ENCODE results near the gene TRIML1.

DNA sequence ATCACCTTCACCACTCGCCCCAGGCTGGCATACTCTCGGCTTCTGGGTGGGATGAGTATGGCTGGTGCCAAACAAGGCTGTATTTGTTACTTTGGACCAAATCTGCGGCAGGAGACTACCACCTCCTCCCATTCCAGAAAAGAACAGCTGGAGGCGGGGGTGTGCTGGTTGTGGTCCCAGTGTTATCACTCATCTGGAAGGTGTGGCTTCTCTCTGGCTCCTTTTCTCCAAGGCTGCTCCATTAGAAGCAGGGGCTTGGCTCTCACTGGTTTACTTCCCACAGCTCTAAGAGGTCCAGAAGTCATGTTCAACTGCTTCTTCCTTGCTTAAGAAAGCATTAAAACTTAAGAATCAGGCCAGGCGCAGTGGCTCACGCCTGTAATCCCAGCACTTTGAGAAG is 27.3 kb upstream of the TRIML1 start:
- no peak for TF ChIP-seq POLR2A (IDR thresholded peaks at IDR 0.05)
- TF ChIP-seq, protein P1, sequence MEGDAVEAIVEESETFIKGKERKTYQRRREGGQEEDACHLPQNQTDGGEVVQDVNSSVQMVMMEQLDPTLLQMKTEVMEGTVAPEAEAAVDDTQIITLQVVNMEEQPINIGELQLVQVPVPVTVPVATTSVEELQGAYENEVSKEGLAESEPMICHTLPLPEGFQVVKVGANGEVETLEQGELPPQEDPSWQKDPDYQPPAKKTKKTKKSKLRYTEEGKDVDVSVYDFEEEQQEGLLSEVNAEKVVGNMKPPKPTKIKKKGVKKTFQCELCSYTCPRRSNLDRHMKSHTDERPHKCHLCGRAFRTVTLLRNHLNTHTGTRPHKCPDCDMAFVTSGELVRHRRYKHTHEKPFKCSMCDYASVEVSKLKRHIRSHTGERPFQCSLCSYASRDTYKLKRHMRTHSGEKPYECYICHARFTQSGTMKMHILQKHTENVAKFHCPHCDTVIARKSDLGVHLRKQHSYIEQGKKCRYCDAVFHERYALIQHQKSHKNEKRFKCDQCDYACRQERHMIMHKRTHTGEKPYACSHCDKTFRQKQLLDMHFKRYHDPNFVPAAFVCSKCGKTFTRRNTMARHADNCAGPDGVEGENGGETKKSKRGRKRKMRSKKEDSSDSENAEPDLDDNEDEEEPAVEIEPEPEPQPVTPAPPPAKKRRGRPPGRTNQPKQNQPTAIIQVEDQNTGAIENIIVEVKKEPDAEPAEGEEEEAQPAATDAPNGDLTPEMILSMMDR (IDR thresholded peaks at IDR 0.05 in 4 of 5, conservative IDR thresholded peaks at IDR 0.05 in 1 of 5) = no peak

Data from gastrocnemius medialis (tissue), 4 donors.